ENCODE results near the gene SIGLEC10. TPM values are rescaled to one million over a fixed set of nuclear protein-coding genes. Genes with fewer than 3 reads are reported as not detected.

Gene SIGLEC10
- total and polyA plus RNA-seq, 4 donors, result 3.4 to 248 (median 29.9) TPM

DNA sequence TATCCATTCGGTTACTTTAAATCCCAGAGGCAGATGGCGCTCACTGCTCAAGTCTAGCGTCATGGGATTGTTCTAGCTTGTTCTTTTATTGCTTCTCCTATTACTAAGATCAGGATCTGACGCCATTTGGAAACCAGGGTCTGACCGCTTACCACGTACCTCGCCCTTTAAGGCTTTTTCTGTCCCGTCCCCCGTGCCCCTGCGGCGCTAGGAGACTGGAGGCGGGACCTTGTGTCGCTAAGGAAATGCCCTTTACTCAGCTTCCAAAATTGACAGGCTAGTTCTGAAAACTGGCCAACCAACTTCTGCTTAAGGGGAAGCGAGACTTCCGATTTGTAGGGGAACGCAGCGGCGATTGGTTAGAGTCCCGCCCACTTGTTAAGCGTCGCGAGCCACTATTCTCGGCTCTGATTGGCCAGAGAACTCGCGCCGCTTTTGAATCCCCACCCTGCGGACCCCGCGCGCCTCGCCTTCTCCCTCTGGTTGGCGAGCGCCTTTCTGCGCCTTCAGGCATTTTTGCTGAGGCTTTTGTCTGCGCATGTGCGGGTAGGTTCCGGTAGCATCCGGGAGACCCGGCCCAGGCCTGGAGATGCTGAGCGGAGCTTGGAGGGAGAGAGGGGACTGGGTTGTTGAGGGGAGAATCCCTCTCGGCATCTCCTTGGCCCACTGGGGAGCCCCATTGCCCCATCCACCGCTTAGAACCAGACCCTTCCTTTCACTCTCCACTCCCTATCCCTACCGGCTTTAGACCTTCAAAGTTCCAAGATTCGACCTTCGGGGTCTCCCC is 23.2 kb downstream of the SIGLEC10 start:
- peak; percentile 95 for ATAC-seq (ENCODE audit: insufficient read depth, low FRiP score)
- peak overlapping the region in 1 of 2 donors; percentile 95 for H3K9ac ChIP-seq (ENCODE audit: insufficient read depth in 1 of 2, low read length in 2 of 2)
- no peaks in the 10 kb centered on the region for H3K9me3 ChIP-seq (ENCODE audit: control insufficient read depth in 4 of 4, insufficient read depth in 3 of 4, low read length in 3 of 4)
- TF ChIP-seq, protein P1, sequence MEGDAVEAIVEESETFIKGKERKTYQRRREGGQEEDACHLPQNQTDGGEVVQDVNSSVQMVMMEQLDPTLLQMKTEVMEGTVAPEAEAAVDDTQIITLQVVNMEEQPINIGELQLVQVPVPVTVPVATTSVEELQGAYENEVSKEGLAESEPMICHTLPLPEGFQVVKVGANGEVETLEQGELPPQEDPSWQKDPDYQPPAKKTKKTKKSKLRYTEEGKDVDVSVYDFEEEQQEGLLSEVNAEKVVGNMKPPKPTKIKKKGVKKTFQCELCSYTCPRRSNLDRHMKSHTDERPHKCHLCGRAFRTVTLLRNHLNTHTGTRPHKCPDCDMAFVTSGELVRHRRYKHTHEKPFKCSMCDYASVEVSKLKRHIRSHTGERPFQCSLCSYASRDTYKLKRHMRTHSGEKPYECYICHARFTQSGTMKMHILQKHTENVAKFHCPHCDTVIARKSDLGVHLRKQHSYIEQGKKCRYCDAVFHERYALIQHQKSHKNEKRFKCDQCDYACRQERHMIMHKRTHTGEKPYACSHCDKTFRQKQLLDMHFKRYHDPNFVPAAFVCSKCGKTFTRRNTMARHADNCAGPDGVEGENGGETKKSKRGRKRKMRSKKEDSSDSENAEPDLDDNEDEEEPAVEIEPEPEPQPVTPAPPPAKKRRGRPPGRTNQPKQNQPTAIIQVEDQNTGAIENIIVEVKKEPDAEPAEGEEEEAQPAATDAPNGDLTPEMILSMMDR (IDR thresholded peaks at IDR 0.05; ENCODE audit: control extremely low read depth, extremely low read depth), result no peak
- peak; percentile 96 to 100 (median 99) for DNase-seq
- peaks cover 0 to 10% (median 4%) of the 10 kb centered on the region in 5 donors for H3K4me1 ChIP-seq (ENCODE audit: control insufficient read depth in 5 of 5, insufficient read depth in 5 of 5, low read length in 5 of 5)
- H3K27me3 ChIP-seq (ENCODE audit: control insufficient read depth in 3 of 3, insufficient read depth in 3 of 3, low read length in 2 of 3), result no peaks in the 10 kb centered on the region
- WGBS, 2 donors, result 2 to 3% methylated on average over 45 of the region's 45 CpGs
- H3K36me3 ChIP-seq (ENCODE audit: control insufficient read depth in 4 of 4, insufficient read depth in 4 of 4, low read length in 4 of 4), result no peaks in the 10 kb centered on the region
- H3K27ac ChIP-seq (ENCODE audit: low read depth in 1 of 2, low read length in 1 of 2), result peak overlapping the region; percentile 30 to 68
- peak overlapping the region; percentile 2 for H3K4me3 ChIP-seq

DNA sequence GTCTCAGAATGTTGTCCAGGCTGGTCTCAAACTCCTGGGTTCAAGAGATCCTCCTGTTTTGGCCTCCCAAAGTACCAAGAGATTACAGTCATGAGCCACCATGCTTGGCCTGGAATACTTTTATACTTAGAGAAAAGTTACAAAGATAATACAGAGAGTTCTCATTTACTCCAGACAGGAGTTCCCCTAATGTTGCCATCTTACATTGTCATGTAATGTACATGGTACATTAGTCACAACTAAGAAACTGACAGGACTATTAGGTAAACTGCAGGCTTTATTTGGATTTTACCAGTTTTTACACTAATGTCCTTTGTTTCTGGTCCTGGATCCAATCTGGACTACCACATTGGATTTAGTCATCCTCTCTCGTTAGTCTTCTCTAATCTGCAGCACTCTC is 24.7 kb downstream of the SIGLEC10 start:
- H3K9ac ChIP-seq (ENCODE audit: insufficient read depth in 1 of 2, low read length in 2 of 2), result no peak overlapping the region
- WGBS, 2 donors, result 92 to 95% methylated on average over 1 of the region's 1 CpG
- H3K27ac ChIP-seq (ENCODE audit: low read depth in 1 of 2, low read length in 1 of 2), result no peak overlapping the region
- TF ChIP-seq, protein P1 (IDR thresholded peaks at IDR 0.05; ENCODE audit: control extremely low read depth, extremely low read depth), result no peak
- peaks cover 0 to 10% (median 4%) of the 10 kb centered on the region in 5 donors for H3K4me1 ChIP-seq (ENCODE audit: control insufficient read depth in 5 of 5, insufficient read depth in 5 of 5, low read length in 5 of 5)
- no peak overlapping the region for H3K4me3 ChIP-seq
- no peak for ATAC-seq (ENCODE audit: insufficient read depth, low FRiP score)
- no peaks in the 10 kb centered on the region for H3K27me3 ChIP-seq (ENCODE audit: control insufficient read depth in 3 of 3, insufficient read depth in 3 of 3, low read length in 2 of 3)
- DNase-seq, result no peak
- no peaks in the 10 kb centered on the region for H3K9me3 ChIP-seq (ENCODE audit: control insufficient read depth in 4 of 4, insufficient read depth in 3 of 4, low read length in 3 of 4)
- no peaks in the 10 kb centered on the region for H3K36me3 ChIP-seq (ENCODE audit: control insufficient read depth in 4 of 4, insufficient read depth in 4 of 4, low read length in 4 of 4)

DNA sequence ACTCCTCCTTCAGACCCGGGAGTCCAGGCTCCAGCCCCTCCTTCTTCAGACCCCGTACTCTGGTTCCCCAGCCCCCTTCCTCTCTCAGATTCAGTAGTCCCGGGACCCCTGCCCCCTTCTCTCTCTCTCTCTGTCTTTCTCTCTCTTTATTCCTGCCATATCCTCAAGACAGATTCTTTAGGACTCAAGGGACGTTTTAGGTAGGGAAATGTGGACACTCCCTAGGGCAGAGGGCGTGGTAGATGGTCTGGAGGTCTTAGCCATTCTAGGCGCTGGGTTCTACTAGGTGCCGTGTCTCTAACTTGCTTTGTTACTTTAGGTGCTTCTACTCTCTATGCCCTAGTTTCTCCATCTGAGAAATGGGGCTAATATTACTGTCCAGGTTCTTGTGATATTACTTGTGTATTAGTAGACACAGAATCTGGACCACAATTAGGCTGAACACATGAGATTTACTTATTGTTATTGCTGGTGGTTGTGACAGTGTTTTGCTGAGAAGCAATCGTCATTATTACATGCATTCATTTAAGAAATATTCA is 26.3 kb downstream of the SIGLEC10 start:
- TF ChIP-seq, protein P1 (IDR thresholded peaks at IDR 0.05; ENCODE audit: control extremely low read depth, extremely low read depth), result no peak
- H3K27me3 ChIP-seq (ENCODE audit: control insufficient read depth in 3 of 3, insufficient read depth in 3 of 3, low read length in 2 of 3), result no peaks in the 10 kb centered on the region
- H3K4me1 ChIP-seq (ENCODE audit: control insufficient read depth in 5 of 5, insufficient read depth in 5 of 5, low read length in 5 of 5), result peaks cover 0 to 10% (median 4%) of the 10 kb centered on the region in 5 donors
- H3K27ac ChIP-seq (ENCODE audit: low read depth in 1 of 2, low read length in 1 of 2), result no peak overlapping the region
- no peak for ATAC-seq (ENCODE audit: insufficient read depth, low FRiP score)
- no peak for DNase-seq
- WGBS, 2 donors, result 57 to 67% methylated on average over 8 of the region's 8 CpGs
- no peaks in the 10 kb centered on the region for H3K36me3 ChIP-seq (ENCODE audit: control insufficient read depth in 4 of 4, insufficient read depth in 4 of 4, low read length in 4 of 4)
- H3K9ac ChIP-seq (ENCODE audit: insufficient read depth in 1 of 2, low read length in 2 of 2), result no peak overlapping the region
- H3K9me3 ChIP-seq (ENCODE audit: control insufficient read depth in 4 of 4, insufficient read depth in 3 of 4, low read length in 3 of 4), result no peaks in the 10 kb centered on the region
- H3K4me3 ChIP-seq, result no peak overlapping the region

Measured in lung (tissue), 12 donors.